Loucy (cell line): Measurements from ENCODE around the gene MLF2.

ENCODE experiments used
- H2AFZ ChIP-seq: fragments of 200-600 bp; sonication (generic); 2 replicates; pipeline ENCODE4 v1.6.0; 2016; ENCODE audit warnings: antibody characterized with exemption, mild to moderate bottlenecking, low read length, moderate library complexity
- H3F3A ChIP-seq: fragments of 200-600 bp; 2 replicates; pipeline ENCODE4 v1.6.0; 2016; ENCODE audit warnings: antibody characterized with exemption, low read depth, mild to moderate bottlenecking
- H3K27me3 ChIP-seq: fragments of 200-600 bp; sonication (generic); 2 replicates; pipeline ENCODE4 v1.6.1; 2014; ENCODE audit warnings: low read length, mild to moderate bottlenecking; ENCODE audit not compliant: insufficient read depth, poor library complexity, severe bottlenecking
- H3K36me3 ChIP-seq: fragments of 200-600 bp; sonication (generic); 2 replicates; pipeline ENCODE4 v1.6.1; 2016; ENCODE audit warnings: low read length; ENCODE audit not compliant: insufficient read depth
- H3K4me1 ChIP-seq: fragments of 200-600 bp; sonication (generic); 2 replicates; pipeline ENCODE4 v1.5.1; 2014; ENCODE audit warnings: low read length, mild to moderate bottlenecking; ENCODE audit not compliant: insufficient read depth, poor library complexity, severe bottlenecking
- H3K4me2 ChIP-seq: fragments of 200-600 bp; sonication (generic); 2 replicates; pipeline ENCODE4 v1.6.0; 2014; ENCODE audit warnings: antibody characterized with exemption, low read length, low read depth, mild to moderate bottlenecking; ENCODE audit not compliant: poor library complexity, severe bottlenecking
- H3K4me3 ChIP-seq: fragments of 200-600 bp; sonication (generic); 2 replicates; pipeline ENCODE4 v1.5.1; 2014; ENCODE audit warnings: low read length, mild to moderate bottlenecking, mixed read lengths; ENCODE audit not compliant: poor library complexity, severe bottlenecking
- H3K79me2 ChIP-seq: fragments of 200-600 bp; sonication (generic); 2 replicates; pipeline ENCODE4 v1.6.1; 2014; ENCODE audit warnings: low read length; ENCODE audit not compliant: insufficient read depth
- H3K9ac ChIP-seq: fragments of 200-600 bp; sonication (generic); 2 replicates; pipeline ENCODE4 v1.6.0; 2014; ENCODE audit warnings: mild to moderate bottlenecking, low read depth, low read length, moderate library complexity; ENCODE audit not compliant: poor library complexity, severe bottlenecking
- H3K9me2 ChIP-seq: fragments of 200-600 bp; sonication (generic); replicated peaks from 2 replicates; pipeline ENCODE4 v1.6.1; 2016; ENCODE audit warnings: low read depth, low read length, mixed read lengths
- H3K9me3 ChIP-seq: fragments of 200-600 bp; sonication (generic); 2 replicates; pipeline ENCODE4 v1.6.1; 2014; ENCODE audit warnings: mild to moderate bottlenecking, antibody characterized with exemption, low read length, low read depth; ENCODE audit not compliant: insufficient read depth
- H4K20me1 ChIP-seq: fragments of 200-600 bp; sonication (generic); 2 replicates; pipeline ENCODE4 v1.6.0; 2014; ENCODE audit warnings: antibody characterized with exemption, low read length, mild to moderate bottlenecking; ENCODE audit not compliant: insufficient read depth, poor library complexity, severe bottlenecking
- EZH2phosphoT487 ChIP-seq: fragments of 200-600 bp; IDR thresholded peaks from 2 replicates; pipeline ENCODE4 v1.6.1; 2018; ENCODE audit warnings: antibody characterized with exemption, mild to moderate bottlenecking, moderate library complexity, borderline replicate concordance
- TF ChIP-seq, protein P1 (sequence below): fragments of 200-600 bp; sonication (generic); conservative IDR thresholded peaks from 2 replicates; pipeline ENCODE4 v1.5.1; 2014; ENCODE audit warnings: mild to moderate bottlenecking, antibody characterized with exemption, low read length

Gene MLF2

DNA sequence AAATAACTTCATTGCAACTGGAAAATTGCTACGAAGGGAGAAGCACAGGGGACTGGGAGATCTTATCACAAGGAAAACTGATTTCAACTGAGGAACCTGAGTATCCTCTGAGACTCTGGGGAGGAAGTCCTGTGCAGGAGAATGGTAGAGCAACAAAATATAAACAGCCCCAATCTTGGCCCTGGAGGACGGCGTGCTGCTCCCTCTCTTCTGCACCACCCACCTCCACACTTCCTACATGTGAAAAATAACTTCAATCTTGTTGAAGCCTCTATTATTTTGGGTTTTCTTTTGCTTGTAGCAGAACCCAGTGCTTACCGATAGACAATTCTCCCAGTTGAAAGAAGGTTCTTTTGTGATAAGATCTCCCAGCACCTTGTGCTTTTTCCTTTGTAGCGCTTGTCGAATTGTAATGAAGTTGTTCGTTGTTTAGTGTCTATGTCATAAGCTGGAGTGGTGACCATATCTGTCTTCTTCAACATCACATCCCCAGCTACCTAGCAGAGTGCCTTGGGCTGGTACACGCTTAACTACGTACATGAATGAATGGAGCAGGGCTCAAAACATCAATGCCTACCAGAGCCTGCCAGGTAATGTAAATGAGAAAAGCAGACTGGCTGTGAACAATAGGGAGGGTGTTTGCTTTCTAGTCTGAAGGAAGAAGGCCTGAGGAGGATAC, 33.6 kb upstream of the MLF2 start:
- no peaks in the 10 kb centered on the region for H3K27me3 ChIP-seq
- H3K4me2 ChIP-seq, result no peak overlapping the region
- peaks cover 15% of the 10 kb centered on the region for H3K4me1 ChIP-seq
- H3K9me2 ChIP-seq, result no peaks in the 10 kb centered on the region
- H3K36me3 ChIP-seq, result no peaks in the 10 kb centered on the region
- H3K9ac ChIP-seq, result no peak overlapping the region
- H4K20me1 ChIP-seq, result no peaks in the 10 kb centered on the region
- no peak overlapping the region for H3K4me3 ChIP-seq
- no peaks in the 10 kb centered on the region for H3K9me3 ChIP-seq
- H2AFZ ChIP-seq, result peak overlapping the region; percentile 69
- no peaks in the 10 kb centered on the region for H3K79me2 ChIP-seq
- no peak for TF ChIP-seq EZH2phosphoT487
- TF ChIP-seq, protein P1, sequence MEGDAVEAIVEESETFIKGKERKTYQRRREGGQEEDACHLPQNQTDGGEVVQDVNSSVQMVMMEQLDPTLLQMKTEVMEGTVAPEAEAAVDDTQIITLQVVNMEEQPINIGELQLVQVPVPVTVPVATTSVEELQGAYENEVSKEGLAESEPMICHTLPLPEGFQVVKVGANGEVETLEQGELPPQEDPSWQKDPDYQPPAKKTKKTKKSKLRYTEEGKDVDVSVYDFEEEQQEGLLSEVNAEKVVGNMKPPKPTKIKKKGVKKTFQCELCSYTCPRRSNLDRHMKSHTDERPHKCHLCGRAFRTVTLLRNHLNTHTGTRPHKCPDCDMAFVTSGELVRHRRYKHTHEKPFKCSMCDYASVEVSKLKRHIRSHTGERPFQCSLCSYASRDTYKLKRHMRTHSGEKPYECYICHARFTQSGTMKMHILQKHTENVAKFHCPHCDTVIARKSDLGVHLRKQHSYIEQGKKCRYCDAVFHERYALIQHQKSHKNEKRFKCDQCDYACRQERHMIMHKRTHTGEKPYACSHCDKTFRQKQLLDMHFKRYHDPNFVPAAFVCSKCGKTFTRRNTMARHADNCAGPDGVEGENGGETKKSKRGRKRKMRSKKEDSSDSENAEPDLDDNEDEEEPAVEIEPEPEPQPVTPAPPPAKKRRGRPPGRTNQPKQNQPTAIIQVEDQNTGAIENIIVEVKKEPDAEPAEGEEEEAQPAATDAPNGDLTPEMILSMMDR, result no peak
- no peaks in the 10 kb centered on the region for H3F3A ChIP-seq

DNA sequence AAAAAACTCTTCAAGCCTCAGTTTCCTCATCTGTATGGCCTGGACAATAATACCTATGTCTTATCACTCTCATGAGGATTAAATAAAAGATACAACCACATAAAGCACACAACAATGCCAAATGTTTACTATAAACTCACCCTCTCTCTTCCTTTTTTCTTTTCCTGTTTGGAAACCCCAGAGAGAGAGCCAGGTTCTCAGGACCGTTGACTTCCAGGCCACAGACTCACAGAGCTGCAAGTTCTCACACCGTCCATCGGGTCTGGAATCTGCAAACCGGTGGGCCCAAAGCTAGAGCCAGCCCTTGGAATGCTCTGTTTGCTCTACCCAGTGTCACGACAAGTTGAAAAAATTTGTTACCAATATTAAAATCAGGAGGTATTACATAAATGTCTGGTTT, 31.8 kb upstream of the MLF2 start:
- TF ChIP-seq, protein P1, result no peak
- H3K4me2 ChIP-seq, result no peak overlapping the region

DNA sequence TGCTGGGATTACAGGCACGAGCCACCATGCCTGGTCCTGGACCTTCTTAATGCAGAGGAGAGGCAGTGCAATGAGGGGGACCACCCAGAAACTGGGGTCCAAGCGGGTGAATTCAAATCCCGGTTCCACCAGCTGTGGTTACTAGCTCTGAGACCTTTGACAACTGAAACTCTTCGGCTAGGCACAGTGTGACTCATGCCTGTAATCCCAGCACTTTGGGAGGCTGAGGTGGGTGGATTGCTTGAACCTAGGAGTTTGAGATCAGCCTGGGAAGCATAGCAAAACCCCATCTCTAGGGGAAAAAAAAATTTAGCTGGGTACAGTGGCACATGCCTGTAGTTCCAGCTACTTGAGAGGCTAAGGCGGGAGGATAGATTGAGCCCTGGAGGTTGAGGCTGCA, 31.4 kb upstream of the MLF2 start:
- Histone ChIP-seq H3K27me3 (no peaks in the 10 kb centered on the region), H3F3A (no peaks in the 10 kb centered on the region), H3K36me3 (no peaks in the 10 kb centered on the region), H3K4me3 (no peak overlapping the region), H3K4me1 (peaks cover 13% of the 10 kb centered on the region), H3K9me2 (no peaks in the 10 kb centered on the region), H3K4me2 (no peak overlapping the region), H3K9me3 (no peaks in the 10 kb centered on the region), H4K20me1 (no peaks in the 10 kb centered on the region), H3K79me2 (no peaks in the 10 kb centered on the region), H3K9ac (no peak overlapping the region), H2AFZ (no peak overlapping the region)
- TF ChIP-seq, protein P1, result no peak
- TF ChIP-seq EZH2phosphoT487, result no peak

More for the DNA sequence above, 31.8 kb upstream of the MLF2 start:
- no peak overlapping the region for H3K4me3 ChIP-seq
- no peaks in the 10 kb centered on the region for H3K9me2 ChIP-seq
- no peak overlapping the region for H2AFZ ChIP-seq
- H3F3A ChIP-seq, result no peaks in the 10 kb centered on the region
- peaks cover 15% of the 10 kb centered on the region for H3K4me1 ChIP-seq
- H3K27me3 ChIP-seq, result no peaks in the 10 kb centered on the region
- H3K9ac ChIP-seq, result no peak overlapping the region
- H3K79me2 ChIP-seq, result no peaks in the 10 kb centered on the region
- H3K36me3 ChIP-seq, result no peaks in the 10 kb centered on the region
- no peaks in the 10 kb centered on the region for H3K9me3 ChIP-seq
- H4K20me1 ChIP-seq, result no peaks in the 10 kb centered on the region
